ENCODE results near the gene STK31. TPM values are rescaled to one million over a fixed set of nuclear protein-coding genes. Genes with fewer than 3 reads are reported as not detected.

The STK31 gene
- total and polyA plus RNA-seq, 2 donors (not counting 1 experiment from before 2014, with no cell fraction given): 0.13 to 1.8 TPM

GRCh38 chr7:23759671-23760391, 49.8 kb downstream of the STK31 start:
- H3K79me2 ChIP-seq (ENCODE audit: control insufficient read depth, insufficient read depth, low read length): no peaks in the 10 kb centered on the region
- DNase-seq: no peak
- H3K4me3 Mint-ChIP-seq: no peak overlapping the region
- no peaks in the 10 kb centered on the region for H3K36me3 ChIP-seq (replicated peaks in 1 of 2; ENCODE audit: control extremely low read depth in 1 of 2, control insufficient read depth in 1 of 2, extremely low read depth in 1 of 2, insufficient read depth in 2 of 2, low read length in 1 of 2)
- H3K4me1 ChIP-seq (ENCODE audit: control insufficient read depth in 2 of 2, insufficient read depth in 2 of 2, low read length in 2 of 2): no peaks in the 10 kb centered on the region
- ChIA-PET POLR2A (no interaction called here), CTCF (no interaction called here)
- H3K27ac Mint-ChIP-seq: no peak overlapping the region
- intact Hi-C loops (cut with micrococcal nuclease): no loop called here
- H3K4me1 Mint-ChIP-seq: peaks cover 3% of the 10 kb centered on the region
- no peaks in the 10 kb centered on the region for H3K27me3 ChIP-seq (replicated peaks in 1 of 4; ENCODE audit: control extremely low read depth in 1 of 4, control insufficient read depth in 3 of 4, insufficient read depth in 4 of 4, low read length in 3 of 4)
- H4K20me1 ChIP-seq (ENCODE audit: control insufficient read depth, insufficient read depth, low read length, poor library complexity, severe bottlenecking): no peaks in the 10 kb centered on the region
- H3K9me3 ChIP-seq (ENCODE audit: control extremely low read depth in 1 of 3, control insufficient read depth in 2 of 3, insufficient read depth in 1 of 3, low read length in 2 of 3): no peaks in the 10 kb centered on the region
- H3K27ac ChIP-seq (ENCODE audit: low read length in 2 of 2): no peak overlapping the region
- no peak overlapping the region for H3K9ac ChIP-seq (ENCODE audit: low read length)
- H2AFZ ChIP-seq (ENCODE audit: insufficient read depth, low read depth, low read length, poor library complexity, severe bottlenecking): no peak overlapping the region
- peaks cover 5% of the 10 kb centered on the region for H3K9me3 Mint-ChIP-seq (ENCODE audit: insufficient read depth)
- no peak for TF ChIP-seq CTCF (IDR thresholded peaks at IDR 0.05)
- no peak for TF ChIP-seq EZH2 (IDR thresholded peaks at IDR 0.05; ENCODE audit: borderline replicate concordance, insufficient read depth, low read depth, low read length, poor library complexity, severe bottlenecking)
- H3K27me3 Mint-ChIP-seq: no peaks in the 10 kb centered on the region
- no peak overlapping the region for H3K4me2 ChIP-seq (replicated peaks; ENCODE audit: low read depth, low read length, poor library complexity, severe bottlenecking)
- H3K4me3 ChIP-seq (ENCODE audit: control extremely low read depth in 1 of 5, extremely low read depth in 1 of 5, insufficient read depth in 1 of 5, low read depth in 2 of 5, low read length in 4 of 5): no peak overlapping the region
- no peak for ATAC-seq (ENCODE audit: low read depth)

- no peaks in the 10 kb centered on the region for H3K79me2 ChIP-seq (ENCODE audit: control insufficient read depth, insufficient read depth, low read length)
- no peak overlapping the region for H2AFZ ChIP-seq (ENCODE audit: insufficient read depth, low read depth, low read length, poor library complexity, severe bottlenecking)
- H4K20me1 ChIP-seq (ENCODE audit: control insufficient read depth, insufficient read depth, low read length, poor library complexity, severe bottlenecking): no peaks in the 10 kb centered on the region
- intact Hi-C loops (cut with micrococcal nuclease): no loop called here
- no peaks in the 10 kb centered on the region for H3K36me3 ChIP-seq (replicated peaks in 1 of 2; ENCODE audit: control extremely low read depth in 1 of 2, control insufficient read depth in 1 of 2, extremely low read depth in 1 of 2, insufficient read depth in 2 of 2, low read length in 1 of 2)
- no peak overlapping the region for H3K27ac ChIP-seq (ENCODE audit: low read length in 2 of 2)
- no peak overlapping the region for H3K9ac ChIP-seq (ENCODE audit: low read length)
- no peak overlapping the region for H3K27ac Mint-ChIP-seq
- no peaks in the 10 kb centered on the region for H3K4me1 ChIP-seq (ENCODE audit: control insufficient read depth in 2 of 2, insufficient read depth in 2 of 2, low read length in 2 of 2)
- no peaks in the 10 kb centered on the region for H3K9me3 Mint-ChIP-seq (ENCODE audit: insufficient read depth)
- H3K4me3 ChIP-seq (ENCODE audit: control extremely low read depth in 1 of 5, extremely low read depth in 1 of 5, insufficient read depth in 1 of 5, low read depth in 2 of 5, low read length in 4 of 5): no peak overlapping the region
- H3K4me1 Mint-ChIP-seq: no peaks in the 10 kb centered on the region
- no peaks in the 10 kb centered on the region for H3K27me3 Mint-ChIP-seq
- no CpG with 5 or more reads among the region's 3 CpGs for WGBS (ENCODE audit: insufficient coverage)
- no peak for DNase-seq
- ChIA-PET CTCF (interaction anchor here (1.2 kb wide), 1 partner anchor 15 kb away, joined by 3 read pairs; no protein-coding TSS in a partner anchor), POLR2A (no interaction called here)
- no peak overlapping the region for H3K4me3 Mint-ChIP-seq
- H3K27me3 ChIP-seq (replicated peaks in 1 of 4; ENCODE audit: control extremely low read depth in 1 of 4, control insufficient read depth in 3 of 4, insufficient read depth in 4 of 4, low read length in 3 of 4): no peaks in the 10 kb centered on the region
- no peak for TF ChIP-seq CTCF (IDR thresholded peaks at IDR 0.05)
- no peak for TF ChIP-seq EZH2 (IDR thresholded peaks at IDR 0.05; ENCODE audit: borderline replicate concordance, insufficient read depth, low read depth, low read length, poor library complexity, severe bottlenecking)
- no peak for ATAC-seq (ENCODE audit: low read depth)
- no peak overlapping the region for H3K4me2 ChIP-seq (replicated peaks; ENCODE audit: low read depth, low read length, poor library complexity, severe bottlenecking)
- H3K9me3 ChIP-seq (ENCODE audit: control extremely low read depth in 1 of 3, control insufficient read depth in 2 of 3, insufficient read depth in 1 of 3, low read length in 2 of 3): no peaks in the 10 kb centered on the region
These were observed 55.9 kb downstream of the STK31 start for GRCh38 chr7:23765943-23766342.
